ENCODE data around the gene OXER1.

OXER1 gene

GRCh38 chr2:42726680-42727079 lies 37.3 kb downstream of the OXER1 start:
- H3K4me3 ChIP-seq (ENCODE audit: low read depth, low read length) = no peak overlapping the region
- TF ChIP-seq POLR2A (IDR thresholded peaks at IDR 0.05; ENCODE audit: extremely low read depth, insufficient read length) (no peak), MYC (IDR thresholded peaks at IDR 0.05; ENCODE audit: low read depth, low read length) (no peak), CTCF (IDR thresholded peaks at IDR 0.05; ENCODE audit: low read depth, low read length) (no peak)
- TF ChIP-seq, protein P1, sequence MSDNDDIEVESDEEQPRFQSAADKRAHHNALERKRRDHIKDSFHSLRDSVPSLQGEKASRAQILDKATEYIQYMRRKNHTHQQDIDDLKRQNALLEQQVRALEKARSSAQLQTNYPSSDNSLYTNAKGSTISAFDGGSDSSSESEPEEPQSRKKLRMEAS (IDR thresholded peaks at IDR 0.05; ENCODE audit: low read depth, low read length) = no peak
- DNase-seq (ENCODE audit: low read depth) = no peak

DNA sequence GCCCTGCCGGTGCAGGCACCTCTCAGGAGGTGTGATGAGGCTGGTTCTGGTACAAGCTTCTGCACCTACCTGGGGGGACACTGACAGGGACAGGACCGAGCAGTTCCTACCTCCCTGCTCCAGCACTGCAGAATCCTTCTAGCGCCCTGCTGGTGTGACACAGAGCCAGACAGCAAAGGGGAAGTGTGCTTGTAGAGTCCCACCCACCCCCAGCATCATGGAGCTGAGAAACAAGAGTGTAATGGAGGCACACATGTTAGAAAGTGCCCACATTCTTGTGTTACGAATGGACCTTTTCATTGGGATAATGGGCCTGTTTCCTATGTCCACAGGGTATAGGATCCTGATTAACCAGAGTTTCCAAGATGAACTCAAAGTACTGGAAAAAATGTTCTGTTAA lies 38.3 kb downstream of the OXER1 start:
- no peak overlapping the region for H3K4me3 ChIP-seq (ENCODE audit: low read depth, low read length)
- DNase-seq (ENCODE audit: low read depth) = peak; percentile 51
- no peak for TF ChIP-seq POLR2A (IDR thresholded peaks at IDR 0.05; ENCODE audit: extremely low read depth, insufficient read length)
- TF ChIP-seq MYC (IDR thresholded peaks at IDR 0.05; ENCODE audit: low read depth, low read length) = no peak
- TF ChIP-seq, protein P1 (IDR thresholded peaks at IDR 0.05; ENCODE audit: low read depth, low read length) = no peak
- TF ChIP-seq CTCF (IDR thresholded peaks at IDR 0.05; ENCODE audit: low read depth, low read length) = no peak

DNA sequence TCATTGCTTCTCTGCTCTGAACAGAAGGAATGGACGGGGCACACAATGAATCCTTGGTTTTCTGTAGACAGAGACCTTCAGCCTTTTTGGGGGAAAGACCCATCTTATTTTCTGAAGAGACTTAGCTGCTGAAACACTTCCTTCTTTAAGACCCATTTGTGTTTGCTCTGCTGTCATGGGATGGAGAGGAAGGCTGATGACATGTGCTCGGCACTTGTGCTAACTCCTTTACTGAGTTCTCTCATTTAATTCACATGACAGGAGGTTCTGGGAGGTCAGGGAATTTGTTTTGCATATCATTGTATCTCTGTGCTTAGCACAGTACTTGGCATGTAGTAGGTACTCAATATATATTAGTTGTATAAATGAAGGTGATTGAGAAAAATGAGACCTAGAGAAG lies 39.0 kb downstream of the OXER1 start:
- no peak overlapping the region for H3K4me3 ChIP-seq (ENCODE audit: low read depth, low read length)
- no peak for DNase-seq (ENCODE audit: low read depth)
- TF ChIP-seq MYC (IDR thresholded peaks at IDR 0.05; ENCODE audit: low read depth, low read length) (no peak), POLR2A (IDR thresholded peaks at IDR 0.05; ENCODE audit: extremely low read depth, insufficient read length) (no peak), CTCF (IDR thresholded peaks at IDR 0.05; ENCODE audit: low read depth, low read length) (no peak)
- TF ChIP-seq, protein P1 (IDR thresholded peaks at IDR 0.05; ENCODE audit: low read depth, low read length) = no peak

- TF ChIP-seq MYC (IDR thresholded peaks at IDR 0.05; ENCODE audit: low read depth, low read length) (no peak), CTCF (IDR thresholded peaks at IDR 0.05; ENCODE audit: low read depth, low read length) (no peak), POLR2A (IDR thresholded peaks at IDR 0.05; ENCODE audit: extremely low read depth, insufficient read length) (no peak)
- TF ChIP-seq, protein P1 (IDR thresholded peaks at IDR 0.05; ENCODE audit: low read depth, low read length) = no peak
- no peak overlapping the region for H3K4me3 ChIP-seq (ENCODE audit: low read depth, low read length)
- DNase-seq (ENCODE audit: low read depth) = no peak
Observed at GRCh38 chr2:42723465-42723864, 40.5 kb downstream of the OXER1 start.

GRCh38 chr2:42722320-42723190 lies 41.4 kb downstream of the OXER1 start:
- no peak for TF ChIP-seq MYC (IDR thresholded peaks at IDR 0.05; ENCODE audit: low read depth, low read length)
- no peak for TF ChIP-seq POLR2A (IDR thresholded peaks at IDR 0.05; ENCODE audit: extremely low read depth, insufficient read length)
- no peak for TF ChIP-seq CTCF (IDR thresholded peaks at IDR 0.05; ENCODE audit: low read depth, low read length)
- TF ChIP-seq, protein P1 (IDR thresholded peaks at IDR 0.05; ENCODE audit: low read depth, low read length) = no peak
- DNase-seq (ENCODE audit: low read depth) = peak; percentile 55
- H3K4me3 ChIP-seq (ENCODE audit: low read depth, low read length) = no peak overlapping the region

All from NB4 (cell line).